GM12875 (cell line): ENCODE data around the gene RNU5B-1.

Experiments used
- H3K4me3 ChIP-seq: one replicate; pipeline ENCODE4 v1.5.1; 2011; ENCODE audit warnings: low read depth, low read length, control low read depth
- TF ChIP-seq, protein P1 (sequence below): IDR thresholded peaks from 2 replicates; pipeline ENCODE4 v1.5.1; 2011; ENCODE audit warnings: low read depth, mild to moderate bottlenecking, control low read depth, inconsistent platforms, low read length, moderate library complexity, borderline replicate concordance; ENCODE audit not compliant: insufficient read depth

The RNU5B-1 gene

DNA sequence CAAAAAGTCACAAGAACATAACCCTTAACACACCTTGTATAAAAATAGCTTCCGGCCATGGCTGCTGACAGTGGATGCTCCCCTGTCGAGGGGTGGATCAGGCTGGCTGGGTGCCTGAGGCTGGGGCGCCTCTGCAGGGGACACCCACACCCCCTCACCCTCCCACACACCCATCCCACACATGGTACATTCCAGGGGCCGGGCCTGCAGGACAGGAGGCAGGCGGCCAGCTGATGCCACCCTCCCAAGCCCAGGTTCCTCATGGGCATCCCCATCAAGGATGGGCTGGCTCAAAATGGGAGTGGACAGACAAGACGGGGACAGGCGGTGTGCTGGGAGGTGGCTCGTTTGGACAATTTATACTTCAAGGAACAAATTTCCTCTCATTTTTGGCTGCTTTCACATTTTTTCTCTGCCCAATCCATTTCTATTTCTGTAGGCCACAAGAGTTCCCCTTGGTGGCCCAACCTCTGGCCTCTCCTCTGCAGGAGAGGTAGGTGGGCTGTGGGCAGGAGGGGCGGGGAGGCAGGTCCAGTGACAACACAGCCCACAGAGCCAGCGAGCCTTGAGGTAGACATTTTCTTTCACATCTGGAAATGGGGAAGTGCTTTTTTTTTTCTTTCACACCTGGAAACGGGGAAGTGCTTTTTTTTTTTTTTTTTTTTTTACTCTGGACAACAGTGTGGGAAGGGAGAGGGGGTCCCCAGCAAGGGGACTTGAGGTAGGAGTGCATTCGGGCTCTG, 23.3 kb downstream of the RNU5B-1 start:
- no peak overlapping the region for H3K4me3 ChIP-seq
- TF ChIP-seq, protein P1, sequence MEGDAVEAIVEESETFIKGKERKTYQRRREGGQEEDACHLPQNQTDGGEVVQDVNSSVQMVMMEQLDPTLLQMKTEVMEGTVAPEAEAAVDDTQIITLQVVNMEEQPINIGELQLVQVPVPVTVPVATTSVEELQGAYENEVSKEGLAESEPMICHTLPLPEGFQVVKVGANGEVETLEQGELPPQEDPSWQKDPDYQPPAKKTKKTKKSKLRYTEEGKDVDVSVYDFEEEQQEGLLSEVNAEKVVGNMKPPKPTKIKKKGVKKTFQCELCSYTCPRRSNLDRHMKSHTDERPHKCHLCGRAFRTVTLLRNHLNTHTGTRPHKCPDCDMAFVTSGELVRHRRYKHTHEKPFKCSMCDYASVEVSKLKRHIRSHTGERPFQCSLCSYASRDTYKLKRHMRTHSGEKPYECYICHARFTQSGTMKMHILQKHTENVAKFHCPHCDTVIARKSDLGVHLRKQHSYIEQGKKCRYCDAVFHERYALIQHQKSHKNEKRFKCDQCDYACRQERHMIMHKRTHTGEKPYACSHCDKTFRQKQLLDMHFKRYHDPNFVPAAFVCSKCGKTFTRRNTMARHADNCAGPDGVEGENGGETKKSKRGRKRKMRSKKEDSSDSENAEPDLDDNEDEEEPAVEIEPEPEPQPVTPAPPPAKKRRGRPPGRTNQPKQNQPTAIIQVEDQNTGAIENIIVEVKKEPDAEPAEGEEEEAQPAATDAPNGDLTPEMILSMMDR: no peak

DNA sequence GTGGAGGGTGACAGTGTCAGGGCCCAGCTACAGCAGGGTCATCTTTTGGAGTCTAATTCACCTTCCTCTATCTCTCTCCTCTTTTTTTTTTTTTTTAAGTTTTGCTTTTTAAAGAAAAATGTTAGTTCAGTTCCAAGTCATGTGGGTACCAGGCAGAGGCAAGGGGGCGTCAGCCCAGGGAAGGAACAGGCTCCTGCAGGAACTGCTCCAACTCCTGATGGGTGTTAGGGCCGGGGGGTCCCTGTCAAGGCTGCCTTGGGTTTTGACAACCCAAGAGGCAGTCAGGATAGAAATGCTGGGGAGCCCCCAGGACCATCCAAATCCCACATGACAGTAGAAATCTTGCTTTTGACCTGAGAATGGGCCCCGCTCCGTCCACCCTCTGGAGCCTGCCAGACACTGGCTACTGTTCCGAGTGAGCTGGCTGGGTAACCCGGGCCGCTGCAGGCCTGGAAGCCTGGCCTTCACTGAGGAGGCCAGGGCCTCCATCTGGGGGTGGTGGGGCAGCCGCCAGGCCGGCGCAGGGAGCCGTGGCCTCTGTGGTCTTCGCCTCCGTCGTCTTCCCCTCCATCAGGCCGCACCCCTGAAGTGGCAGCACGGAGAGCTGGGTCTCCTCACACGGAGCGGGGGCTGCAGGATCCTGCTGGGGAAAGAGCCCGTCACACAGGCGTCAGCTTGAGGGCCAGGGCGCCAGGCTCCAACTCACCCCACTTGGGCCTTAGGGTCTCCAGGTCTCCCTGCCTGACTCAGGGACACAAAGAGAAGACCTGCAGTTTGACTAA, 24.2 kb downstream of the RNU5B-1 start:
- H3K4me3 ChIP-seq: no peak overlapping the region
- TF ChIP-seq, protein P1: no peak

DNA sequence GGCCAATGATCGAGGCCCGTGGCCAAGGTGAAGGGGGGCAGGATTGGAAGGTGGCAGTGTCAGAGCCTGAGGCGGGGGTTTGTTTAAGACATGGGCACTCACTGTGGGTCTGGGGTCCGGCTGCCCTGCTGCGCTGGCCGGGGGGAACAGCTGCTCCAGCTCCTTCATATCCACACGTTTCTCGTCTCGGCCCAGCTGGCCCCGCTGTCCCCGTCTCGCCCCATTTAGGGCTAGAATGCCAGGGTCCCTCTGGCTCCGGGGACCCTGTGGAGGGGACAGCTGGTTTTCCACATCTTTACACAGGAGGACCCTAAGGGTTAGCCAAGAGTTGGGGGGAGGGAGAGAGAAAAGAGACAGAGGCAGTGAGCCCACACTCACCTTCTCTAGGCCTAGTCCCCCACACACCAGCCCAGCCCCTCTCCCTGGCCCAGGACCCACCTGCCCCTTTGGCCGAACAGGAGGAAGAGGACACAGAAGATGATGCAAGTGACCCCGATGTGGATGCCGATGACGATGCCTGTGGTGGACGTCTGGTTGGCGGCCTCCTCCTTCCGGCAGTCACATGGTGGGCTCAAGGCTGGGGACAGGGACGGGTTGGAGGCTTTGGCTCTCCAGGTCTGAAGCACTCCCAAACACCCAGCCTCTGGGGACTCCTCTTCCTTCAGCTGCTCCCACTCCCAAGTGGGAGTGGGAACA, 25.0 kb downstream of the RNU5B-1 start:
- TF ChIP-seq, protein P1: no peak
- no peak overlapping the region for H3K4me3 ChIP-seq

DNA sequence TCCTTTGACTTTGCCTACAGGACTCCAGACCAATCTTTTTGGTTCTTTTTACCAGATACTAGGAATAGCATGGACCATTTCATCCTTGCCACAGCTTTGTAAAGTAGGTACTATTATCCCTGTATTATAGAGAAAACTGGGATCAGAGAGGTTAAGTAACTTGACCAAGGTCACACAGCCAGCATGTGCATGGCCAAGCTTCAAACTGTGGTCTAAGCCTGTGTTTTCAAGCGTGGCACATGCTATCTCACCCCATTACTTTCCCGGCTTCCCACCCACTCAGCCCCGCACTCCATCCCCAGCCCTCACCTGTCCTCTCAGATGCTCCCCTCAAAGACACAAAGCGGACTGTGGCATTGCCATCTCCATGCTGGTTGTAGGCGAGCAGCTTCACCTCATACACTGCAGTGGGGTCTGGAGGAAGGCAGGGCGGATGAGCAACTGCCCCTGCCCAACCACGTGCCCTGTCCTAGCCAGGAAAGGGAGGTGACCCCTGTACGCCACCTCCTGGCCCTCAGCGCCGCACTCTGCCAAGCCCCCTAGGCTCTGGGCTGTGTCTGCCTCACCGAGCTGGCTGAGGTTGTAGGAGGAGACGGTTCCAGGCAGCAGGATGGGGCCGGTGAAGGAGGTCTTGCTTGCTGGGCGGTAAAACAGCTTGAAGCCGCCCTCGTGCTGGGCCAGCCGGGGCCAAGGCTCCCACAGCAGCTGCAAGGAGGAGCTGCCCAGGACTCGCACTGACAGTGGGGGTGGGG, 25.7 kb downstream of the RNU5B-1 start:
- TF ChIP-seq, protein P1: no peak
- H3K4me3 ChIP-seq: no peak overlapping the region

DNA sequence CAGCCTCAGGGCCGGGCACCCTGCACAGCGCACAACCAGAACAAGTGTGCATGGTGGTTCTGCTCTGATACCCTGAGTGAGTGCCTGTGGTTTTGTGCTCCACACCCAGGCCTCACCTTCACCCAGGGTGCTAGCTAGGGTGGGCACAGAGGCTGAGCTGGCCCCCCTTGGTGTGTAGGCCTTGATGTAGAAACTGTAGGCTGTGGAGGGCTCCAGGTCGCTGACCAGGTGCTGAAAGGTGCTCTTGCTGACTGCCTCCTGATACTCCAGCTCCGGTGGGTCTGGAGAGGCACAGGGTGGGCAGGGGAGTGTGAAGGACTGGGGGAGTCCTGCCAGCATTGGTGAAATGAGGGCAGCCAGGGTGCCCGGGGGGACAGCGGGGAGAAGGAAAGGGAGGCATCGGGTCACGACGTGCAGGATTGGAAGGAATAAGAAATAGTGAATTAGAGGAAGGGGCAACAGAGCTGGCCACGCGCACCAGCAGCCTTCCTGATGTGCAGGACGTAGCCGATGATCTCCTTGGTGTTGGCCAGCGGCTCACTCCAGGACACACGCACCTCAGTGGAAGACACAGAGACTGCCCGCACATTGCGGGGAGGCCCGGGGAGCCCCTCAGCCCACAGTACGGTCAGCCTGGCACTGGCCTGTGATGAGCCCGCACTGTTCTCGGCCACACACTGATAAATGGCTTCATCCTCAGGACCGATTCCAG, 26.6 kb downstream of the RNU5B-1 start:
- H3K4me3 ChIP-seq: no peak overlapping the region
- TF ChIP-seq, protein P1: no peak

DNA sequence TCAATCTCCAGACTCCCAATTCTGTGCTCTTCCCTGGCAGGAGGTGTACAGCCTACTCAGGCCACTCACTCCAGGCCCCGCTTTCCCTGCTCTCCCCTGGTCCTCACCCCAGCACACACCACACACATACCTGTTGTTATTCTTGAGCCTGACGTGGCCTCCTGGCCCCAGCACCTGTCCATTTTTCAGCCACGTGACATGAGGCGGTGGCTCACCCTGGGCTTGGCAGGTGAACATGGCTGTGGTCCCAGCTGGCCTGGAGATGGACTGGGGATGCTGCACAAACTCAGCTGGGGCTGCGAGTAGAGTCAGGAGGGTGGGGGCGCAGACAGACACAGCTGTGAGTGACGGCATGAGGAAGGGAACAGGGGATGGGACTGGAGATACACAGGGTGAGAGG, 27.3 kb downstream of the RNU5B-1 start:
- H3K4me3 ChIP-seq: no peak overlapping the region

More for the DNA sequence above, 27.3 kb downstream of the RNU5B-1 start:
- TF ChIP-seq, protein P1: no peak
